ENCODE measurements around the gene BLM. TPM values are rescaled to one million over a fixed set of nuclear protein-coding genes. Genes with fewer than 3 reads are reported as not detected.

Gene BLM
- total and polyA plus RNA-seq, 2 of the 8 experiments (the other 6 are each of a cell fraction or from before 2014, with no cell fraction given), result 15.2 to 46.7 TPM

- Histone ChIP-seq H4K91ac (replicated peaks; ENCODE audit: insufficient read length, low read length) (no peak overlapping the region), H4K5ac (ENCODE audit: insufficient read length, low read depth, low read length) (no peak overlapping the region), H4K20me1 (replicated peaks in 1 of 2; ENCODE audit: control insufficient read depth in 1 of 2, insufficient read depth in 2 of 2, low read length in 2 of 2) (no peaks in the 10 kb centered on the region), H3K36me3 (ENCODE audit: control insufficient read depth in 2 of 4, insufficient read depth in 4 of 4, low read length in 3 of 4) (peaks cover 2 to 38% (median 16%) of the 10 kb centered on the region in 4 experiments; a peak in 6 of 8 replicates), H2BK20ac (ENCODE audit: low read length) (no peak overlapping the region), H3K14ac (ENCODE audit: insufficient read length) (no peak overlapping the region), H3K23me2 (ENCODE audit: low read depth, low read length) (no peaks in the 10 kb centered on the region), H2BK120ac (replicated peaks; ENCODE audit: low read depth, low read length) (no peak overlapping the region), H2BK15ac (ENCODE audit: low read length) (no peak overlapping the region), H2BK5ac (ENCODE audit: low read depth, low read length) (no peak overlapping the region), H3K18ac (ENCODE audit: extremely low read depth, low read length) (no peak overlapping the region), H3K27me3 (replicated peaks in 1 of 4; ENCODE audit: control insufficient read depth in 3 of 4, extremely low read depth in 1 of 4, insufficient read depth in 3 of 4, low read length in 3 of 4) (no peaks in the 10 kb centered on the region), H3K56ac (replicated peaks; ENCODE audit: insufficient read length, low read depth, low read length) (no peak overlapping the region), H3K4me2 (ENCODE audit: insufficient read depth in 1 of 2, low read depth in 2 of 2, low read length in 2 of 2) (no peak overlapping the region), H4K8ac (ENCODE audit: extremely low read depth, insufficient read depth, low read length) (no peak overlapping the region), H2BK12ac (ENCODE audit: low read depth, low read length) (no peak overlapping the region), H2AFZ (ENCODE audit: low read length) (no peak overlapping the region), H3K4me1 (replicated peaks in 1 of 4; ENCODE audit: control insufficient read depth in 3 of 4, insufficient read depth in 4 of 4, low read length in 3 of 4) (no peaks in the 10 kb centered on the region), H3K27ac (ENCODE audit: low read depth, low read length) (no peak overlapping the region), H3K9ac (replicated peaks in 1 of 4; ENCODE audit: extremely low read depth in 1 of 4, low read depth in 3 of 4, low read length in 3 of 4) (no peak overlapping the region), H3K23ac (ENCODE audit: insufficient read length) (no peak overlapping the region), H3K9me3 (ENCODE audit: insufficient read depth in 2 of 2, low read depth in 1 of 2, low read length in 1 of 2) (no peaks in the 10 kb centered on the region), H2AK5ac (ENCODE audit: low read depth, low read length) (no peak overlapping the region), H3K4ac (replicated peaks; ENCODE audit: insufficient read length, low read depth, low read length) (no peak overlapping the region), H3K79me2 (ENCODE audit: control insufficient read depth in 1 of 2, insufficient read depth in 2 of 2, low read length in 2 of 2) (no peaks in the 10 kb centered on the region), H3K79me1 (ENCODE audit: low read depth, low read length) (no peaks in the 10 kb centered on the region), H3K4me3 (ENCODE audit: extremely low read depth in 1 of 4, insufficient read depth in 2 of 4, low read depth in 3 of 4, low read length in 4 of 4) (no peak overlapping the region)
- FAIRE-seq (no peak), DNase-seq (ENCODE audit: low read depth in 1 of 2, low spot score in 2 of 2) (no peak)
- POLR2A ChIA-PET (ENCODE audit: partially characterized antibody), result interaction anchor here (1.4 kb wide), 1 partner anchor 9 kb away, joined by 3 read pairs; no protein-coding TSS in a partner anchor
- 100% methylated on average over 1 of the region's 1 CpG; no CpG with 5 or more reads in 1 of the 2 experiments for WGBS, 2 experiments (ENCODE audit: extremely low coverage in 1 of 2, insufficient coverage in 1 of 2, insufficient read length in 1 of 2, insufficient replicate concordance in 2 of 2, low coverage in 1 of 2, low lambda C conversion rate in 2 of 2, missing lambda C conversion rate in 1 of 2)
- TF ChIP-seq JUN (IDR thresholded peaks at IDR 0.05; ENCODE audit: low read depth, low read length) (no peak), TEAD4 (IDR thresholded peaks at IDR 0.05; ENCODE audit: low read depth, low read length) (no peak), HDAC2 (IDR thresholded peaks at IDR 0.05; ENCODE audit: borderline replicate concordance in 1 of 2, low read depth in 2 of 2, low read length in 2 of 2) (no peak), TCF12 (IDR thresholded peaks at IDR 0.05; ENCODE audit: low read depth, low read length) (no peak), MAX (IDR thresholded peaks at IDR 0.05) (no peak), MAFK (IDR thresholded peaks at IDR 0.05; ENCODE audit: low read depth, low read length) (no peak), POU5F1 (IDR thresholded peaks at IDR 0.05; ENCODE audit: low read depth, low read length) (no peak), BRCA1 (IDR thresholded peaks at IDR 0.05; ENCODE audit: low read depth, low read length) (no peak), CBX5 (IDR thresholded peaks at IDR 0.05; ENCODE audit: low read depth, low read length) (no peak), GTF2F1 (IDR thresholded peaks at IDR 0.05; ENCODE audit: borderline replicate concordance, low read depth, low read length) (no peak)
- CTCF ChIA-PET (ENCODE audit: partially characterized antibody), result interaction anchor here (0.6 to 1.0 kb wide), 3 partner anchors 10 to 306 kb away, joined by 3 to 4 read pairs (median 4); no protein-coding TSS in a partner anchor
Observed at GRCh38 chr15:90773485-90773884, 56.3 kb downstream of the BLM start.

All from H1 (cell line).